Hepatocyte (in vitro differentiated cells): ENCODE results near the gene SFRP2. TPM values are rescaled to one million over a fixed set of nuclear protein-coding genes. Genes with fewer than 3 reads are reported as not detected.

Experiments
- DNase-seq: peaks from one replicate; pipeline ENCODE4 v3.0.0-alpha.2; 2016; ENCODE audit warnings: low spot score
- H2AFZ ChIP-seq: fragments of 200-600 bp; sonication (generic); 2 replicates; pipeline ENCODE4 v1.6.0; 2016; ENCODE audit warnings: antibody characterized with exemption, mild to moderate bottlenecking
- H3K27ac ChIP-seq: fragments of 200-600 bp; sonication (generic); 2 replicates; pipeline ENCODE4 v1.5.1; 2016; ENCODE audit warnings: mild to moderate bottlenecking
- H3K27me3 ChIP-seq: fragments of 200-600 bp; sonication (generic); 2 replicates; pipeline ENCODE4 v1.6.1; 2016
- H3K36me3 ChIP-seq: fragments of 200-600 bp; sonication (generic); replicated peaks from 2 replicates; pipeline ENCODE4 v1.5.1; 2016; ENCODE audit warnings: low read depth; ENCODE audit not compliant: insufficient read depth
- H3K4me1 ChIP-seq: fragments of 200-600 bp; sonication (generic); 2 replicates; pipeline ENCODE4 v1.5.1; 2016; ENCODE audit warnings: mild to moderate bottlenecking, moderate library complexity; ENCODE audit not compliant: insufficient read depth
- H3K4me2 ChIP-seq: fragments of 200-600 bp; sonication (generic); 2 replicates; pipeline ENCODE4 v1.6.0; 2016
- H3K4me3 ChIP-seq: fragments of 200-600 bp; sonication (generic); 2 replicates; pipeline ENCODE4 v1.5.1; 2016; ENCODE audit warnings: mild to moderate bottlenecking
- H3K79me2 ChIP-seq: fragments of 200-600 bp; sonication (generic); 2 replicates; pipeline ENCODE4 v1.6.0; 2017; ENCODE audit warnings: mild to moderate bottlenecking
- H3K9me2 ChIP-seq: fragments of 200-600 bp; sonication (generic); replicated peaks from 2 replicates; pipeline ENCODE4 v1.6.0; 2017; ENCODE audit warnings: mild to moderate bottlenecking; ENCODE audit not compliant: insufficient read depth
- H3K9me3 ChIP-seq: fragments of 200-600 bp; sonication (generic); 2 replicates; pipeline ENCODE4 v1.5.1; 2016; ENCODE audit warnings: low read depth, mild to moderate bottlenecking
- H4K20me1 ChIP-seq: fragments of 200-600 bp; sonication (generic); 2 replicates; pipeline ENCODE4 v1.6.0; 2016; ENCODE audit warnings: mild to moderate bottlenecking; ENCODE audit not compliant: insufficient read depth, poor library complexity, severe bottlenecking
- EZH2 ChIP-seq: fragments of 200-600 bp; sonication (generic); IDR thresholded peaks from 2 replicates; pipeline ENCODE4 v1.6.1; 2016; ENCODE audit warnings: antibody characterized with exemption, mild to moderate bottlenecking, borderline replicate concordance
- EZH2phosphoT487 ChIP-seq: fragments of 200-600 bp; sonication (generic); IDR thresholded peaks from one replicate; pipeline ENCODE4 v1.6.1; 2018; ENCODE audit warnings: antibody characterized with exemption, mild to moderate bottlenecking, low read depth, moderate library complexity; ENCODE audit not compliant: unreplicated experiment, severe bottlenecking
- WGBS: methylation state at CpG from one replicate; pipeline ENCODE4 v1.1.6; 2016; ENCODE audit warnings: low lambda C conversion rate; ENCODE audit errors: missing lambda C conversion rate; 5-methylcytosine and 5-hydroxymethylcytosine counted together
- polyA plus RNA-seq: library from polyadenylated mRNA; unstranded; fragments of >200 nt; fragmentation: Nextera tagmentation; extraction: Ambion mirVana; gene quantifications from 2 replicates; pipeline ENCODE4 v1.2.1, GENCODE V29; 2016
- total RNA-seq: library from RNA; depleted of rRNA; stranded (reverse); fragments of >200 nt; gene quantifications from 2 replicates; pipeline ENCODE4 v1.2.3, GENCODE V29; 2014
- TF ChIP-seq, protein P1 (sequence below): fragments of 200-600 bp; sonication (generic); IDR thresholded peaks from 2 replicates; pipeline ENCODE4 v1.5.1; 2016; ENCODE audit warnings: antibody characterized with exemption, mild to moderate bottlenecking; ENCODE audit not compliant: poor library complexity

SFRP2 gene
- total and polyA plus RNA-seq, 2 experiments from 2014 or later = 15.0 to 42.8 TPM

DNA sequence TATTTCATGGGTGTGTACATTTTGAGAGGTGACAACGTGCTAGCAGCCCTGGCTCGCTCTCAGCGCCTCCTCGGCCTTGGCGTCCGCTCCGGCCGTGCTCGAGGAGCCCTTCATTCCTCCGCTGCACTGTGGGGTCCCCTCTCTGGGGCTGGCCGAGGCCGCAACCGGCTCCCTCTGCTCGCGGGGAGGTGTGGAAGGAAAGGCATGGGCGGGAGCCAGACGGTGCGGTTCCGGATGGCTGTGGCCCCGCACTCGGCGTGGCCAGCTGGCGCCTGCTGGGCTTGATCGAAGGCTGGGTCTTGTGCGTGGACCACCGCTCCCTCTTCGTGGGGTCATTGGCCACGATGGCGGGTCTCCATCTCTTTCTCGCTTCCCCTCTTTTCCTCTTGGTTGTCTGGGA is 17.2 kb upstream of the SFRP2 start:
- Histone ChIP-seq H3K79me2 (no peaks in the 10 kb centered on the region), H3K4me3 (no peak overlapping the region), H3K9me2 (no peaks in the 10 kb centered on the region), H4K20me1 (no peaks in the 10 kb centered on the region), H3K4me1 (peaks cover 8% of the 10 kb centered on the region), H3K4me2 (no peak overlapping the region), H3K9me3 (no peaks in the 10 kb centered on the region), H3K27ac (no peak overlapping the region), H3K27me3 (no peaks in the 10 kb centered on the region), H2AFZ (no peak overlapping the region), H3K36me3 (no peaks in the 10 kb centered on the region)
- no peak for DNase-seq
- 93% methylated on average over 30 of the region's 30 CpGs for WGBS
- TF ChIP-seq, protein P1, sequence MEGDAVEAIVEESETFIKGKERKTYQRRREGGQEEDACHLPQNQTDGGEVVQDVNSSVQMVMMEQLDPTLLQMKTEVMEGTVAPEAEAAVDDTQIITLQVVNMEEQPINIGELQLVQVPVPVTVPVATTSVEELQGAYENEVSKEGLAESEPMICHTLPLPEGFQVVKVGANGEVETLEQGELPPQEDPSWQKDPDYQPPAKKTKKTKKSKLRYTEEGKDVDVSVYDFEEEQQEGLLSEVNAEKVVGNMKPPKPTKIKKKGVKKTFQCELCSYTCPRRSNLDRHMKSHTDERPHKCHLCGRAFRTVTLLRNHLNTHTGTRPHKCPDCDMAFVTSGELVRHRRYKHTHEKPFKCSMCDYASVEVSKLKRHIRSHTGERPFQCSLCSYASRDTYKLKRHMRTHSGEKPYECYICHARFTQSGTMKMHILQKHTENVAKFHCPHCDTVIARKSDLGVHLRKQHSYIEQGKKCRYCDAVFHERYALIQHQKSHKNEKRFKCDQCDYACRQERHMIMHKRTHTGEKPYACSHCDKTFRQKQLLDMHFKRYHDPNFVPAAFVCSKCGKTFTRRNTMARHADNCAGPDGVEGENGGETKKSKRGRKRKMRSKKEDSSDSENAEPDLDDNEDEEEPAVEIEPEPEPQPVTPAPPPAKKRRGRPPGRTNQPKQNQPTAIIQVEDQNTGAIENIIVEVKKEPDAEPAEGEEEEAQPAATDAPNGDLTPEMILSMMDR = no peak

DNA sequence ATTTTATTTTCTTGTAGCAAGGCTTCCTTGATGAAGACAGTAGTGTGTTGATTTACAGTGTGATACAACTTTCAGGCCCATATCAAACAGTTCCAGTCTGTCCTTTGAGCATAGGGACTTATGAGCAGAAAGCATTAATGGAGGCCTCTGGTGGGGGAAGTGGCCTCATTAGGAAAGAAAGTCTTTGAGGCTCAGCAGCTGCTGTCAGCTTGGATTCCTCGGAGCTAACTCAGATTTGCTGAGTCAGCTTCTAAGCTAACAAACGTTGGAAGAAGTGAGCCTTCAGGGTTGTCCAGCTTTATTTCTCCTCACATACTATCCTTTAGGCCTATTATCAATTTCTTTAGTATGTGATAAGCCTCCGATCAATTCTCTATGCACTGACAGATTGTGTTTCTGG is 15.8 kb upstream of the SFRP2 start:
- WGBS = 17% methylated on average over 3 of the region's 3 CpGs
- peak; percentile 70 for DNase-seq

DNA sequence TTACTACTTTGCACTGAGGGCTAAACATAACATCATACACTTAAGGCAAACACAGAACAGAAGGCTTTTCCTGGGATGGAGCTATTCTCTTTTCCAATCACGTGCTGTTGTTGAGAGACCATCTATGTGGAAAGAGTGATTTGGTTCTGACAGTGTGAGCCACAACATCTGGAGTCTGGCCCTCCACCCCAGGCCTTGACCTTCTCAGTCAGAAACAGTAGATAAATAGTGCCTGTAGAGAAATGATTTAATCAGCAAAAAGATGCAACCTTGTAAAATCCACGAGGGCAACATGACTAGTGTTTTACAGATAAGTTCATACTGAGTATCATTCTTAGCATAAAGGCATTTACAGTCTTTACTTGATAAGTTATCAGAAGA is 10.8 kb upstream of the SFRP2 start:
- Histone ChIP-seq H3K27me3 (peaks cover 11% of the 10 kb centered on the region), H3K27ac (no peak overlapping the region), H3K9me3 (no peaks in the 10 kb centered on the region), H3K9me2 (no peaks in the 10 kb centered on the region), H3K4me2 (peak overlapping the region; percentile 2), H2AFZ (no peak overlapping the region), H3K4me3 (no peak overlapping the region), H4K20me1 (no peaks in the 10 kb centered on the region), H3K36me3 (no peaks in the 10 kb centered on the region), H3K79me2 (no peaks in the 10 kb centered on the region), H3K4me1 (peaks cover 12% of the 10 kb centered on the region)
- no peak for DNase-seq
- WGBS = 16% methylated on average over 2 of the region's 2 CpGs
- no peak for TF ChIP-seq EZH2
- no peak for TF ChIP-seq EZH2phosphoT487
- TF ChIP-seq, protein P1 = no peak

More for the DNA sequence above, 15.8 kb upstream of the SFRP2 start:
- Histone ChIP-seq H3K4me2 (no peak overlapping the region), H3K4me1 (peaks cover 12% of the 10 kb centered on the region), H2AFZ (no peak overlapping the region), H3K27me3 (no peaks in the 10 kb centered on the region), H3K4me3 (no peak overlapping the region), H3K36me3 (no peaks in the 10 kb centered on the region), H3K79me2 (no peaks in the 10 kb centered on the region), H3K27ac (no peak overlapping the region), H4K20me1 (no peaks in the 10 kb centered on the region), H3K9me3 (no peaks in the 10 kb centered on the region), H3K9me2 (no peaks in the 10 kb centered on the region)
- TF ChIP-seq EZH2phosphoT487 (no peak), EZH2 (no peak)
- TF ChIP-seq, protein P1 = no peak
